Gastroesophageal sphincter (tissue), 3 donors: ENCODE results near the gene ASB15.

Source experiments
- CTCF ChIP-seq, 4 experiments: fragments of 200-600 bp in 2 of 4; fragments of 450-650 bp in 2 of 4; sonication (generic) in 1 of 4; IDR thresholded peaks; one replicate each; pipeline ENCODE4 v1.5.1; 2017 to 2019; ENCODE audit warnings: antibody characterized with exemption in 4 of 4, mild to moderate bottlenecking in 2 of 4, moderate library complexity in 2 of 4
- POLR2A ChIP-seq, 2 donors: fragments of 450-650 bp; IDR thresholded peaks; one replicate each; pipeline ENCODE4 v1.6.1; 2017; ENCODE audit warnings: antibody characterized with exemption in 2 of 2, mild to moderate bottlenecking in 2 of 2, moderate library complexity in 1 of 2

GRCh38 chr7:123662755-123663154 lies 61.1 kb downstream of the ASB15 start:
- TF ChIP-seq POLR2A (IDR thresholded peaks at IDR 0.05) (no peak), CTCF (IDR thresholded peaks at IDR 0.05) (no peak)
